Hepatocyte (in vitro differentiated cells): ENCODE results near the gene PIM3.

Experiments used
- EZH2 ChIP-seq: fragments of 200-600 bp; sonication (generic); IDR thresholded peaks from 2 replicates; pipeline ENCODE4 v1.6.1; 2016; ENCODE audit warnings: antibody characterized with exemption, mild to moderate bottlenecking, borderline replicate concordance
- EZH2phosphoT487 ChIP-seq: fragments of 200-600 bp; sonication (generic); IDR thresholded peaks from one replicate; pipeline ENCODE4 v1.6.1; 2018; ENCODE audit warnings: antibody characterized with exemption, mild to moderate bottlenecking, low read depth, moderate library complexity; ENCODE audit not compliant: unreplicated experiment, severe bottlenecking
- TF ChIP-seq, protein P1 (sequence below): fragments of 200-600 bp; sonication (generic); IDR thresholded peaks from 2 replicates; pipeline ENCODE4 v1.5.1; 2016; ENCODE audit warnings: antibody characterized with exemption, mild to moderate bottlenecking; ENCODE audit not compliant: poor library complexity

DNA sequence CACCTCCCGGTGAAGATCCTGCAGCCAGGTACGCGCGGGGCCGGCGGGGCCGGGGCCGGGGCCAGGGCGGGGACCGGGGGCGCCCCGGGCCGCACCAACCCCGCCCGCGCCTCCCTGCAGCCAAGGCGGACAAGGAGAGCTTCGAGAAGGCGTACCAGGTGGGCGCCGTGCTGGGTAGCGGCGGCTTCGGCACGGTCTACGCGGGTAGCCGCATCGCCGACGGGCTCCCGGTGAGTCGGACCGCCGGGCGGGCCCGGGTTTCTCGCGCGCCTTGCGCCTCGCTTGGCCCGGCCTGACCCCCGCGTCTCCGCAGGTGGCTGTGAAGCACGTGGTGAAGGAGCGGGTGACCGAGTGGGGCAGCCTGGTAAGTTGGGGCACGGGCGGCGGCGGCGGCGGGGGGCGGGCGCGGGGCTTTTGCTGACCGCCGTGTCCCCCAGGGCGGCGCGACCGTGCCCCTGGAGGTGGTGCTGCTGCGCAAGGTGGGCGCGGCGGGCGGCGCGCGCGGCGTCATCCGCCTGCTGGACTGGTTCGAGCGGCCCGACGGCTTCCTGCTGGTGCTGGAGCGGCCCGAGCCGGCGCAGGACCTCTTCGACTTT lies 531 bp downstream of the PIM3 start:
- TF ChIP-seq, protein P1, sequence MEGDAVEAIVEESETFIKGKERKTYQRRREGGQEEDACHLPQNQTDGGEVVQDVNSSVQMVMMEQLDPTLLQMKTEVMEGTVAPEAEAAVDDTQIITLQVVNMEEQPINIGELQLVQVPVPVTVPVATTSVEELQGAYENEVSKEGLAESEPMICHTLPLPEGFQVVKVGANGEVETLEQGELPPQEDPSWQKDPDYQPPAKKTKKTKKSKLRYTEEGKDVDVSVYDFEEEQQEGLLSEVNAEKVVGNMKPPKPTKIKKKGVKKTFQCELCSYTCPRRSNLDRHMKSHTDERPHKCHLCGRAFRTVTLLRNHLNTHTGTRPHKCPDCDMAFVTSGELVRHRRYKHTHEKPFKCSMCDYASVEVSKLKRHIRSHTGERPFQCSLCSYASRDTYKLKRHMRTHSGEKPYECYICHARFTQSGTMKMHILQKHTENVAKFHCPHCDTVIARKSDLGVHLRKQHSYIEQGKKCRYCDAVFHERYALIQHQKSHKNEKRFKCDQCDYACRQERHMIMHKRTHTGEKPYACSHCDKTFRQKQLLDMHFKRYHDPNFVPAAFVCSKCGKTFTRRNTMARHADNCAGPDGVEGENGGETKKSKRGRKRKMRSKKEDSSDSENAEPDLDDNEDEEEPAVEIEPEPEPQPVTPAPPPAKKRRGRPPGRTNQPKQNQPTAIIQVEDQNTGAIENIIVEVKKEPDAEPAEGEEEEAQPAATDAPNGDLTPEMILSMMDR = no peak
- no peak for TF ChIP-seq EZH2phosphoT487
- no peak for TF ChIP-seq EZH2
